Transverse colon (tissue), 4 donors: ENCODE results near the gene SYNJ1. TPM values are rescaled to one million over a fixed set of nuclear protein-coding genes. Genes with fewer than 3 reads are reported as not detected.

ENCODE experiments used
- DNase-seq: peaks from one replicate; pipeline ENCODE4 v3.0.0-alpha.2; 2019
- H3K27ac ChIP-seq, 4 donors: fragments of 200-600 bp; sonication (generic); 2 replicates each; pipeline ENCODE4 v1.5.1; 2016 to 2018; ENCODE audit warnings: inconsistent platforms in 4 of 4
- H3K27me3 ChIP-seq: fragments of 200-600 bp; sonication (generic); 2 replicates; pipeline ENCODE4 v1.5.1; 2017; ENCODE audit warnings: inconsistent platforms
- H3K36me3 ChIP-seq, 4 donors: fragments of 200-600 bp; sonication (generic); 2 replicates each; pipeline ENCODE4 v1.5.1; 2017 to 2019; ENCODE audit warnings: inconsistent platforms in 4 of 4
- H3K4me1 ChIP-seq, 4 donors: fragments of 200-600 bp; sonication (generic); 2 replicates each; pipeline ENCODE4 v1.5.1; 2017 to 2020; ENCODE audit warnings: inconsistent platforms in 4 of 4
- H3K4me3 ChIP-seq, 4 donors: fragments of 200-600 bp; sonication (generic); 1 replicate in 1 of 4; 2 replicates in 3 of 4; pipeline versions ENCODE4 v1.5.1 to v1.6.1; 2017 to 2019; ENCODE audit warnings: inconsistent platforms in 4 of 4
- H3K9me3 ChIP-seq, 2 donors: fragments of 200-600 bp; sonication (generic); 2 replicates each; pipeline ENCODE4 v1.5.1; 2017 to 2019; ENCODE audit warnings: inconsistent platforms in 2 of 2
- CTCF ChIP-seq, 5 experiments: fragments of 200-600 bp in 3 of 5; fragments of 450-650 bp in 2 of 5; sonication (generic) in 3 of 5; IDR thresholded peaks; 1 replicate in 2 of 5; 2 replicates in 3 of 5; pipeline ENCODE4 v1.5.1; 2016 to 2017; ENCODE audit warnings: antibody characterized with exemption in 5 of 5, inconsistent platforms in 3 of 5, mild to moderate bottlenecking in 2 of 5, moderate library complexity in 1 of 5
- EP300 ChIP-seq: sonication (generic); formaldehyde crosslinking; IDR thresholded peaks from one replicate; pipeline ENCODE4 v1.6.1; 2017; ENCODE audit warnings: antibody characterized with exemption, low read depth
- POLR2A ChIP-seq: fragments of 450-650 bp; IDR thresholded peaks from one replicate; pipeline ENCODE4 v1.6.1; 2016; ENCODE audit warnings: antibody characterized with exemption, mild to moderate bottlenecking, moderate library complexity
- POLR2AphosphoS5 ChIP-seq, 3 donors: sonication (generic); formaldehyde crosslinking; IDR thresholded peaks; one replicate each; pipeline ENCODE4 v1.6.1; 2016; ENCODE audit warnings: antibody characterized with exemption in 3 of 3
- WGBS, 2 donors: methylation state at CpG; one replicate each; pipeline ENCODE4 v1.1.5; 2018; ENCODE audit warnings: low coverage in 1 of 2; 5-methylcytosine and 5-hydroxymethylcytosine counted together
- in situ Hi-C, 4 donors: fragments of 200-750 bp; cut with MboI; loops; one replicate each; pipeline versions ENCODE4 v1.15.0 to v1.15.1; 2017; ENCODE audit warnings: low sequenced_read_pairs in 3 of 4, low pct_ligation_motif_present in 1 of 4, low pct_unique_long_range_greater_than_20kb in 1 of 4
- intact Hi-C: fragments of 100-400 bp; cut with DNase I; formaldehyde crosslinking; loops from one replicate; pipeline ENCODE4 v1.15.1; 2023; ENCODE audit warnings: low total_unique reads
- total RNA-seq, 4 donors: library from RNA; depleted of rRNA; stranded (reverse); fragments of >200 nt; gene quantifications; one replicate each; pipeline ENCODE4 v1.1.0, GENCODE V29; 2016

Gene SYNJ1
- total RNA-seq, 4 donors from 2014 or later = 9.8 to 18.0 (median 15.9) TPM

- Histone ChIP-seq H3K4me3 (no peak overlapping the region), H3K27me3 (no peaks in the 10 kb centered on the region), H3K4me1 (peaks cover 0 to 7% (median 2%) of the 10 kb centered on the region in 4 donors), H3K9me3 (no peaks in the 10 kb centered on the region), H3K27ac (no peak overlapping the region), H3K36me3 (peaks cover 0 to 9% (median 4%) of the 10 kb centered on the region in 4 donors)
- intact Hi-C loops = no loop called here
- TF ChIP-seq CTCF (IDR thresholded peaks at IDR 0.05) = no peak
- no peak for TF ChIP-seq EP300
- TF ChIP-seq POLR2A = no peak
- no peak for TF ChIP-seq POLR2AphosphoS5 (IDR thresholded peaks at IDR 0.05)
- DNase-seq = no peak
- in situ Hi-C loops = no loop called here
Measured at GRCh38 chr21:32693581-32693980, 34.2 kb downstream of the SYNJ1 start.

- Histone ChIP-seq H3K4me1 (no peaks in the 10 kb centered on the region), H3K27me3 (no peaks in the 10 kb centered on the region), H3K9me3 (no peaks in the 10 kb centered on the region), H3K27ac (no peak overlapping the region), H3K36me3 (peaks cover 0 to 18% (median 5%) of the 10 kb centered on the region in 4 donors), H3K4me3 (no peak overlapping the region)
- DNase-seq = no peak
- 33 to 83% methylated on average over 1 to 3 of the region's 3 CpGs for WGBS, 2 donors
- in situ Hi-C loops = no loop called here
- intact Hi-C loops = no loop called here
- no peak for TF ChIP-seq EP300
- no peak for TF ChIP-seq POLR2A
- TF ChIP-seq POLR2AphosphoS5 (IDR thresholded peaks at IDR 0.05) = no peak
- no peak for TF ChIP-seq CTCF (IDR thresholded peaks at IDR 0.05)
Measured at GRCh38 chr21:32690085-32690484, 37.7 kb downstream of the SYNJ1 start.

GRCh38 chr21:32687643-32688345 is 40.0 kb downstream of the SYNJ1 start:
- H3K9me3 ChIP-seq = no peaks in the 10 kb centered on the region
- H3K27ac ChIP-seq = no peak overlapping the region
- peaks cover 0 to 13% (median 4%) of the 10 kb centered on the region in 4 donors for H3K4me1 ChIP-seq
- in situ Hi-C loops (no loop called here), intact Hi-C loops (no loop called here)
- H3K4me3 ChIP-seq = no peak overlapping the region
- no peak for DNase-seq
- peaks cover 0 to 18% (median 4%) of the 10 kb centered on the region in 4 donors for H3K36me3 ChIP-seq
- TF ChIP-seq POLR2A = no peak
- TF ChIP-seq CTCF (IDR thresholded peaks at IDR 0.05) = no peak
- TF ChIP-seq EP300 = no peak
- no peak for TF ChIP-seq POLR2AphosphoS5 (IDR thresholded peaks at IDR 0.05)
- H3K27me3 ChIP-seq = no peaks in the 10 kb centered on the region
- WGBS, 2 donors = 87 to 94% methylated on average over 3 to 4 of the region's 4 CpGs

GRCh38 chr21:32682696-32683474 is 44.9 kb downstream of the SYNJ1 start:
- Histone ChIP-seq H3K4me3 (no peak overlapping the region), H3K27ac (no peak overlapping the region), H3K9me3 (no peaks in the 10 kb centered on the region), H3K4me1 (peaks cover 0 to 19% (median 4%) of the 10 kb centered on the region in 4 donors), H3K27me3 (no peaks in the 10 kb centered on the region), H3K36me3 (peaks cover 0 to 17% (median 0%) of the 10 kb centered on the region in 4 donors)
- in situ Hi-C loops = no loop called here
- TF ChIP-seq POLR2A (no peak), EP300 (no peak), CTCF (IDR thresholded peaks at IDR 0.05) (no peak), POLR2AphosphoS5 (IDR thresholded peaks at IDR 0.05) (no peak)
- intact Hi-C loops = no loop called here
- 23 to 28% methylated on average over 3 of the region's 3 CpGs for WGBS, 2 donors
- DNase-seq = no peak
